SK-N-SH (cell line): ENCODE results near the gene PRRX1.

Source experiments
- CTCF ChIP-seq: fragments of 200-600 bp; sonication (generic); IDR thresholded peaks from 2 replicates; pipeline ENCODE4 v1.6.1; 2017; ENCODE audit warnings: antibody characterized with exemption, mild to moderate bottlenecking, moderate library complexity
- EP300 ChIP-seq, 2 experiments: IDR thresholded peaks; 2 replicates each; pipeline versions ENCODE4 v1.4.0 to v1.6.1; 2012; ENCODE audit warnings: borderline replicate concordance in 1 of 2, low read depth in 1 of 2, low read length in 1 of 2
- EZH2phosphoT487 ChIP-seq: fragments of 200-600 bp; sonication (generic); IDR thresholded peaks from 2 replicates; pipeline ENCODE4 v1.6.1; 2017; ENCODE audit warnings: low read depth, mixed run types, mild to moderate bottlenecking, antibody characterized with exemption, moderate library complexity, borderline replicate concordance
- NRF1 ChIP-seq: IDR thresholded peaks from 2 replicates; pipeline ENCODE4 v1.6.1; 2012; ENCODE audit warnings: low read depth, mild to moderate bottlenecking, low read length
- POLR2AphosphoS5 ChIP-seq: IDR thresholded peaks from 2 replicates; pipeline ENCODE4 v1.6.1; 2012; ENCODE audit warnings: low read depth, low read length
- REST ChIP-seq: IDR thresholded peaks from 2 replicates; pipeline ENCODE4 v1.6.1; 2012; ENCODE audit warnings: mild to moderate bottlenecking, low read depth, low read length, moderate library complexity
- SMC3 ChIP-seq: IDR thresholded peaks from 2 replicates; pipeline ENCODE4 v1.6.1; 2012; ENCODE audit warnings: low read depth, low read length, improper control_type of control experiment
- TAF1 ChIP-seq: IDR thresholded peaks from 2 replicates; pipeline ENCODE4 v1.6.1; 2012; ENCODE audit warnings: low read depth, mild to moderate bottlenecking, low read length, moderate library complexity, borderline replicate concordance
- USF1 ChIP-seq: IDR thresholded peaks from 2 replicates; pipeline ENCODE4 v1.4.0; 2012; ENCODE audit warnings: low read depth, borderline replicate concordance

- no peak for TF ChIP-seq EP300 (IDR thresholded peaks at IDR 0.05; ENCODE audit: borderline replicate concordance in 1 of 2, low read depth in 1 of 2, low read length in 1 of 2)
- peak; percentile 17; the same call in 1 of the 2 replicates for TF ChIP-seq CTCF
- no peak for TF ChIP-seq EZH2phosphoT487
- peak; percentile 21; the same call in 1 of the 2 replicates for TF ChIP-seq POLR2AphosphoS5
- TF ChIP-seq TAF1: no peak
- TF ChIP-seq NRF1: no peak
- no peak for TF ChIP-seq SMC3
- peak; percentile 16; the same call in 1 of the 2 replicates for TF ChIP-seq REST
- no peak for TF ChIP-seq USF1
Measured at GRCh38 chr1:170668209-170669106, 4.5 kb downstream of the PRRX1 start.
